GM21786 (cell line): ENCODE results near the gene NXPH2.
"Not testable (repeated sequence)": the region's sequence is repeated elsewhere in the genome, so short reads cannot be mapped to it uniquely, and the experiment has no call there.

Source experiments
- ATAC-seq: cut with Tn5 transposase; IDR thresholded peaks from one replicate; pipeline ENCODE4 v1.9.1; 2021; ENCODE audit not compliant: unreplicated experiment

NXPH2 gene

GRCh38 chr2:138760676-138761075 is 19.5 kb downstream of the NXPH2 start:
- no peak for ATAC-seq

- ATAC-seq: no peak
These were observed 22.8 kb downstream of the NXPH2 start for GRCh38 chr2:138757384-138757783.

DNA sequence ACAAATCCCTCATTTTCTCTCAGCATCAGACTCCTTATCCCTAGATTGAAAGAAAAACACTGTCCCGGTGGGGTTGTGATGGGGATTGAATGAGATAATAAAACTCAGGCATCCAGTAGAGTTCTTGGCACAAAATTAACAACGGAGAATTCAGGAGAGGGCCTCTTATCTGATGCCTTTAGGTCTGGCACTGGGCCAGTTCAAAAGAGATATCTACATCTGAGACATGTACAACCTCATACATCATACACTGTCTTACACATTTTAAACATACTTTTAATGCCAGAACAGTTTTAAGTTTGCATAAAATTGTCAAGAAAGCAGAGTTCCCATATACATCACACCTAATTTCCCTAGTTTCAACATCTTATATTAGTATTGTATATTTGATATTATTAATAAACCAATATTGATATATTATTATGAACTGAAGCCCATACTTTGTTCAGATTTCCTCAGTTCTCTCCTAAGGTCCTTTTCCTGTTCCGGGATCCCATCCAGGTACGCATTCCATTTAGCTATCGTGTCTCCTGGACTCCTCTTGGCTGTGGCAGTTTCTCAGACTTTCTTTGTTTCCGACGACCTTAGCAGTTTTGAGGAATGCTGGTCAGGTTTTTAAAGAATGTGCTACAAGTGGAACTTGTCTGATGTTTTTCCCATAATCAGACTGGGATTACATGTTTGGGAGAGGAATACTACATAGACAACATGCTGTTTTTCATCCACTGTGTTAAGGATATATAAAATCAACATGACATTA is 27.8 kb downstream of the NXPH2 start:
- ATAC-seq: no peak

GRCh38 chr2:138744713-138745112 is 35.5 kb downstream of the NXPH2 start:
- ATAC-seq: no peak

DNA sequence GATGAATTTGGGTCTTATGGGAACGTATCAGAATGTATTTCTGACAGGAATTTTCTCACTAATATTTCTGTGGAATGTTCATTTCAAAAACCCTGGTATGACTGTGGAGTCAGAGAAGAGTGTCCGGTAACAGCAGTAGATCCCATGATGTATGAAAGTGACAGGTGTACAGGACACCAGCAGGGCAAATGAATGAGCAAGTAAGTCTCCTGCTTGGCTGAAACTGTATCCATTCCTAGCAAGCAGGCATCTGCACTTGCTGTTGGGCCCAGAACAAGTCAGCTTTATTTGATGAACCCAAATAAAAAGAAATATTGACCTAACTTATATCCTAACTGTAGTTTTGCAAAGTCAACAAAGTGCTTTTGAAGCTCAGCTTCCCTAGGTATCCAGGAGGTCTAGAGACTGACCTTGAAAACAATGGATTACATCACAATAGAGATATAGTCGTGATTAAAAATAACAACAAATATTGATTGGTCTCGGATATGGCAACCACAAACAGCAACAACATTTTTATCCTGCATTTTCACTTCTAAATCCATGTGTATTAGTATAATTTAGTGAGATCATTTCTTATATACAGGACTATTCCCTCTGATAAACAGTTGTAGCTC is 37.6 kb downstream of the NXPH2 start:
- no peak for ATAC-seq

DNA sequence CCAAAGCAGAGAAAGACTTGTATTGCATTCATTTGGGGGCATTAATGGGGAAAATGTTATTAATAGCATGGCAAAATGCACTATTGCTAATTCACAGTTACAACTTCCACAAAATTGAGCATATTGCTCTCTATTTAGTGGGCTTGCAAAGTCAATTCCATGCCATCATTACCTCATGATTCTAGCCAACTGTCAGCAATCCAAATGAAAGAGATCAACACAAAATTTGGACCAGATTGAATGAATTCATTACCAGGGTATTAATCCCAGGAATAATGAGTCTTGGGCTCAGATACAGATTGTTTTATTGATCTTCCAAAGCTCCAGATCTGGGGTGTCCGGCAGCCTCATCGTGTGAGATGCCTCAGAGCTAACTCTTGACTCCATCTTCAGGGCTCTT is 38.3 kb downstream of the NXPH2 start:
- no peak for ATAC-seq

- ATAC-seq: not testable (repeated sequence)
These were observed 43.1 kb downstream of the NXPH2 start for GRCh38 chr2:138737009-138737554.

- no peak for ATAC-seq
These were observed 47.5 kb downstream of the NXPH2 start for GRCh38 chr2:138732651-138733050.

DNA sequence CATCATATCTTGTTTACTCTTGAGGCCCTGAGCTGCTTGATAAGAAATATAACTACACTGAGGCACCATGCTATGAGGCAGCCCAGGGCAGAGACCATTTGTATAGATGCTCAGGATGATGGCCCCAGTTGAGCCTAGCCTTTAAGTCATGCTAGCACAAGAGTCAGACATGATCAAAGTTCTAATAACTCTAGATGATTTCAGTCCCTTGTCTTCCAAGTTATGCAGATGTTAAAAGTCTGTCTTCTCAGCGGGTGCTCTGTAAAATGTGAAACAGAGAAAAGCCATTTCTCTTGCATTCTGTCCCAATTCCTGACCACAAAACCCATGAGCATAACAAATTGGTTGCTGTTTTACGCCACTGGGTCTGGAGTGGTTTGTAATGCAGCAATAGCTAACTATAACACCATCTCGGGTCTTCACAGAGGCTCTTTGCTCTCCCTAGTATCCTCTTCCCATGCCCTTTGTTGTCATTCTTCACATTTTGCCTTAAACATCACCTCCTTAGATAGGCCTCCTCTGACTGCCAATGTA is 49.6 kb downstream of the NXPH2 start:
- peak; percentile 66 for ATAC-seq

DNA sequence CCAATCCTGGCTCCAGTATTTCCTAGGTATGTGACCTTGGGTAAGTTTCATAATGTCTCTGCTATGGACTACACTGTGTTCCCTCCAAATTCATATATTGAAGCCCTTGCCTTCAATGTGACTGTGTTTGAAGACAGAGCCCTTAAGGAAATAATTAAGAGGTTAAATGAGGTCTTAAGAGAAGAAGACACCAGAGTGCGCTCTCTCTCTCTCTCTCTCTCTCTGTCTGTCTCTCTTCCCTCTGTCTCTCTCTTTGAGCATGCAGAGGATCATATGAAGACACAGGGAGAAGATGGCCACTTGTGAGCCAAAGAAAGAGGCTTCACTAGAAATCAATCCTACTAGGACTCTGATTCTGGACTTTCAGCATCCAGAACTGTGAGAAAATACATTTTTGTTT is 52.2 kb downstream of the NXPH2 start:
- ATAC-seq: no peak

DNA sequence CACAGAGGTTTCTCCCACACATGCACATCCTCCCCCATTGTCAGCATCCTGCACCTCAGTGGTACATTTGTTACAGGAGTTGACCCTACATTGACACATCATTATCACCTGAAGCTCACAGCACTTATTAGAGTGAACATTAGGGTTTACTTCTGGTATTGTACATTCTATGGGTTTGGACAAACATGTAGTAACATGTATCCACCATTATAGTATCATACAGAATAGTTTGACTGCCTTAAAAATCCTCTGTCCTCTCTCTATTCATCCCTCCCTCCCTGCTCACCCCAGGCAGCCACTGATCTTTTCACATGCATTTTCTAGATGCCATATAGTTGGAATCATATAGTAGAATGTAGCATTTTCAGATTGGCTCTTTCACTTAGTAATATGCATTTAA is 53.5 kb downstream of the NXPH2 start:
- no peak for ATAC-seq

GRCh38 chr2:138724729-138725459 is 55.3 kb downstream of the NXPH2 start:
- ATAC-seq: no peak

DNA sequence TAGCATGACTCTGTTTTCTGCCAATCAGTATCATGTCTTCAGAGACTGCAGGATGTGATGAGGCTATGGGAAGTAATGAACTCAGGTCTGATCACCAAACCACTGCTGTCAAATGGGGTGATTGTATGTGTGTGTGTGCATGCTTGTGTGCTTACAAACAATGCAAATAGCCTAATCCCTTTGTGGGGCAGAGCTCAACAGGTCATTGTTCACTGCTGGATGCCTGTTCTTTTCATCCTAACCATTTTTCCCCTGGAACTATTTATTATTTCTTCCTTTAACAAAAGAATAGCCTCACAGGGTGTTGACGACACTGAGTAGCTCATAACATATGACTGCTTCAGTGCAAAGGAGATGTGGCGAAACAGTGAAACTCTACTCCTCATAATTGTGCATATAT is 55.9 kb downstream of the NXPH2 start:
- no peak for ATAC-seq

GRCh38 chr2:138723196-138723987 is 56.8 kb downstream of the NXPH2 start:
- no peak for ATAC-seq

GRCh38 chr2:138722316-138722715 is 57.9 kb downstream of the NXPH2 start:
- ATAC-seq: no peak

DNA sequence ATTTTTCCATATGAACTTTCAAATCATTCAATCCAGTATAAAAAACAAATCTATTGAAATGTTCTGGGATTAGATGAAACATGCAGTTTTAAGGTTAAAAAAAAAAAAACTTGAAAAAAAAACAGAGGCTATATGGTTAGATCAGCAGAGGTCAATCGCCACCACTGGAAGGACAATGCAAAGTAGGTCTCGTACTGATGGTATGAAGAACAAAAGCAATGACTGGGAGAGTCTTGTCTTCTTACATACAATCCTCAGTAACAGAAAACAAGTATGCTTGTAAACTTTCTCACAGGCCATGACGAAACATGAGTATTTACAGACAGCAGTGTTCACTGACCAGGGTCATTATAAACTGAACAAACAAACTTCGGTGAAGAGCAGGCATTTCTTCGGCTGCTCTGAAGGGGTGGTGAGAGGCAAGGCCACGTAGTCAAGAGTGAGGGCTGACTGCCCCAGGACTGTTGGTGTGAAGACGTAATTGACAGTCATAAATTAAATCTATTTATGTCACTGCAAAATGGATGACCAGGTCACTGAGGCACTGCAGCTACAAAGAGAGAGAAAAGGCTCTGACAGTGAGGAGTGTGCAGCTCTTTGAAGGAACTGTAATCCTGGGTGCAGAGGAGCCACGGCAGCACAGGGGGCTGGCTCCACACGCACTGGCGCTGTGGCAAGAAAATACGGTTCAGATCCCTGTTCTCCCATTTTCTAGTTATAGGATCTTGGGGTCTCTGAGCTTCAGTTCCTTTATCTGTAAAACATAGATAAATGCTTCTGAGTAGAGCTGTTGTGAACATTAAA is 60.0 kb downstream of the NXPH2 start:
- no peak for ATAC-seq

DNA sequence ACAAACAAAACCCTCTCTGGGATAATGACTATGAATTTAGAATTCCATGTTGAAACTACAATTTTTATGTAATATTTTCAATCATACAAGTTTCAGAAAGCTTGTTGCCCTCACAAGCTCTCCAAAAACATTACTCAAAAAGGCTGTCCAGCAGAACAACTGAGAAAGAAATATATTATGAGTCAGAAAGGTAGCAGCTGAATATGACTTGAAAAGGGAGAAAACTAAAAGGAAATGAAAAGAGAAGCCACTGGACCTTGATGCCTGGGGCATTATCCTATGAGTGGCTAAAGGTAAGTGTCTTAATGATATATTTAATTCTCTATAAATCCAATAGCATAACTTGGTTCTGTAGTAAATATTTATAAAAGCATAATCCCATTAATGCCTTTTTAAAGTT is 61.8 kb downstream of the NXPH2 start:
- ATAC-seq: no peak

- ATAC-seq: peak; percentile 31
These were observed 64.0 kb downstream of the NXPH2 start for GRCh38 chr2:138716183-138716582.

DNA sequence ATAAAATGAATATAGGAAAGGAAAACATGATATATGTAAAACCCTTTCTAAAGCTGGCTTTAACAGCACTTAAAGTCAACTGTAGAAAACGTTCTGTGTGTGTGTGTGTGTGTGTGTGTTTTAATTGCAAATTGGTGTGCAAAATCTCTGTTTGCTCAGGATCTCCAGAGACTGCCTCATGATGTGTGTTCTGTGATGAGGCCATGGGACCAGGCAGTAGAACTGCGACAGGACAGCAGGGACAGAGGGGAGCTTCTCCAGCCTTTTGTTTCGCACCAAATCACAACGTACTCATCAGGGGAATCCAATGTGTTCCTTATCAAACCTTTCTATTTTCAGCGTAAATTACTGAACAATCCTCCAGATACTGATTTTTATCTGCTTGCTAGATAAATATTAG is 66.7 kb downstream of the NXPH2 start:
- no peak for ATAC-seq

DNA sequence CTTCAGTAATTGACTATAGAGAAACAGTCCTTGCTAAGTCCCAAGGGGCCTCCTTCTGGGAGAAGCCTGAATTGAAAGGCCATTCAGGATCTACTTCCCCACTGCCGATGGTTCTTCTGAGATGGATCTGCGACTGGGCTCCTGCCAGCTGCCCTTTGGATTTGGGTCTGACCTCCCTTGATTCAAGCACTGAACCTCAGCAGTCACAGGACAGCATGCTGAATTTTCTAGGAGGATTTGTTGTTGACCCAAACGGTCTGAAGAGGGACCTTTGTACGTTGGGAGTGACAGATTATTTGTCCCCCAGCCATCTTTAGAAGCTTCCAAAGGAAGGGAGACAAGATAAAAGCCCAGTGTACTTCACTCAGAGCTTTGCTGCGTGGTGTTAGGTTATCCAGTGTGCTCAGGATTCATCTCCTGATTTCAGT is 67.1 kb downstream of the NXPH2 start:
- no peak for ATAC-seq
